H1 (cell line): ENCODE measurements around the gene STAT4.

ENCODE experiments used
- CTCF ChIP-seq, 3 experiments: IDR thresholded peaks; 1 replicate in 2 of 3; 2 replicates in 1 of 3; pipeline versions ENCODE4 v1.5.1 to v1.6.1; 2011; ENCODE audit warnings: low read length in 3 of 3, mild to moderate bottlenecking in 3 of 3, inconsistent platforms in 2 of 3, low read depth in 1 of 3, moderate library complexity in 1 of 3; ENCODE audit not compliant: insufficient read depth in 1 of 3; ENCODE audit errors: control extremely low read depth in 1 of 3
- KDM5A ChIP-seq: fragments of 200-600 bp; IDR thresholded peaks from 2 replicates; pipeline ENCODE4 v1.7.1; 2012; ENCODE audit warnings: mild to moderate bottlenecking, low read length, inconsistent platforms, mixed read lengths
- POLR2A ChIP-seq, 2 experiments: IDR thresholded peaks; 1 replicate in 1 of 2; 2 replicates in 1 of 2; pipeline ENCODE4 v1.6.1; 2011; ENCODE audit warnings: low read depth in 2 of 2, low read length in 2 of 2, mild to moderate bottlenecking in 2 of 2; ENCODE audit errors: control extremely low read depth in 1 of 2
- POU5F1 ChIP-seq: IDR thresholded peaks from 2 replicates; pipeline ENCODE4 v1.6.1; 2011; ENCODE audit warnings: low read depth, mild to moderate bottlenecking, low read length, moderate library complexity
- RAD21 ChIP-seq, 2 experiments: IDR thresholded peaks in 1 of 2; conservative IDR thresholded peaks in 1 of 2; 2 replicates each; pipeline ENCODE4 v1.6.1; 2011; ENCODE audit warnings: low read depth in 2 of 2, low read length in 2 of 2, improper control_type of control experiment in 1 of 2, inconsistent platforms in 1 of 2, mild to moderate bottlenecking in 1 of 2, moderate library complexity in 1 of 2
- RFX5 ChIP-seq: IDR thresholded peaks from 2 replicates; pipeline ENCODE4 v1.6.1; 2011; ENCODE audit warnings: low read depth, low read length, improper control_type of control experiment, borderline replicate concordance
- SIX5 ChIP-seq: IDR thresholded peaks from 2 replicates; pipeline ENCODE4 v1.6.1; 2011; ENCODE audit warnings: mild to moderate bottlenecking, low read depth, low read length
- USF2 ChIP-seq: IDR thresholded peaks from 2 replicates; pipeline ENCODE4 v1.6.1; 2011; ENCODE audit warnings: low read length, improper control_type of control experiment
- ZNF274 ChIP-seq: IDR thresholded peaks from 2 replicates; pipeline ENCODE4 v1.7.0; 2012; ENCODE audit warnings: low read length, borderline replicate concordance; ENCODE audit errors: extremely low read depth

GRCh38 chr2:191032588-191033429 lies 118.0 kb downstream of the STAT4 start:
- TF ChIP-seq POLR2A (IDR thresholded peaks at IDR 0.05; ENCODE audit: control extremely low read depth in 1 of 2, low read depth in 2 of 2, low read length in 2 of 2) (no peak), ZNF274 (no peak), USF2 (no peak), RFX5 (no peak), SIX5 (no peak), POU5F1 (no peak), CTCF (IDR thresholded peaks at IDR 0.05; ENCODE audit: control extremely low read depth in 1 of 3, insufficient read depth in 1 of 3, low read depth in 1 of 3, low read length in 3 of 3) (no peak), KDM5A (no peak), RAD21 (IDR thresholded peaks at IDR 0.05 in 1 of 2, conservative IDR thresholded peaks at IDR 0.05 in 1 of 2; ENCODE audit: low read depth in 2 of 2, low read length in 2 of 2) (no peak)
